HepG2 (cell line): ENCODE data around the gene ATOH8. TPM values are rescaled to one million over a fixed set of nuclear protein-coding genes. Genes with fewer than 3 reads are reported as not detected.

Experiments
- ATAC-seq: fragments of 200-7000 bp; cut with Tn5 transposase; 3 replicates; pipeline ENCODE4 v1.9.1; 2020; ENCODE audit warnings: mild to moderate bottlenecking, moderate library complexity
- BruUV-seq: library from RNA; stranded (reverse); fragments of 400-500 nt; replicated peaks from 2 replicates; lab custom pipeline; 2021; lab: Mats Ljungman, UMichigan
- CTCF ChIA-PET: fragments of 300-600 bp; formaldehyde crosslinking; extraction: SDS; loops from one replicate; lab custom pipeline; 2021; ENCODE audit warnings: low total read pairs, inconsistent platforms, low intra/inter-chr PET ratio; lab: Yijun Ruan, JAX
- POLR2A ChIA-PET: fragments of 350-600 bp; sonication (Branson Sonifier 250); formaldehyde crosslinking; loops from one replicate; lab custom pipeline; 2020; ENCODE audit warnings: antibody characterized with exemption, inconsistent platforms; lab: Yijun Ruan, JAX
- DNase-seq: peaks from one replicate; pipeline ENCODE4 v3.0.0-alpha.2; 2015; ENCODE audit warnings: low spot score
- FAIRE-seq: peaks from 3 replicates; lab custom pipeline; 2011; peaks lifted over from hg19 to GRCh38; lab: Jason Lieb, UNC
- H2AFZ ChIP-seq: one replicate; pipeline ENCODE4 v1.6.1; 2011; ENCODE audit warnings: low read length, inconsistent platforms
- H3K27ac ChIP-seq: fragments of 300-600 bp; 3 replicates; pipeline ENCODE4 v1.8.0; 2011; ENCODE audit warnings: mixed run types, mild to moderate bottlenecking, mixed read lengths, low read length, inconsistent platforms; ENCODE audit not compliant: insufficient read depth; ENCODE audit errors: extremely low read length
- H3K27me3 ChIP-seq, 2 experiments: fragments of 200-600 bp in 1 of 2; 2 replicates in 1 of 2; 3 replicates in 1 of 2; pipeline versions ENCODE4 v1.6.0 to v1.8.0; 2011; ENCODE audit warnings: low read length in 2 of 2, mild to moderate bottlenecking in 2 of 2, moderate library complexity in 2 of 2, inconsistent platforms in 1 of 2; ENCODE audit not compliant: insufficient read depth in 2 of 2, control insufficient read depth in 1 of 2
- H3K36me3 ChIP-seq, 2 experiments: fragments of 200-600 bp in 1 of 2; replicated peaks in 1 of 2; 2 replicates in 1 of 2; 3 replicates in 1 of 2; pipeline versions ENCODE4 v1.5.1 to v1.8.0; 2011; ENCODE audit warnings: low read length in 2 of 2, inconsistent platforms in 1 of 2; ENCODE audit not compliant: insufficient read depth in 2 of 2, control insufficient read depth in 1 of 2
- H3K4me1 ChIP-seq: 2 replicates; pipeline ENCODE4 v1.5.1; 2012; ENCODE audit warnings: low read length, inconsistent platforms; ENCODE audit not compliant: insufficient read depth
- H3K4me2 ChIP-seq: 2 replicates; pipeline ENCODE4 v1.6.0; 2011; ENCODE audit warnings: low read depth, low read length, inconsistent platforms
- H3K4me3 ChIP-seq, 3 experiments: fragments of 200-600 bp in 1 of 3; sonication (generic), shearing (Covaris generic) in 1 of 3; replicated peaks in 1 of 3; 2 replicates each; pipeline ENCODE4 v1.5.1; 2011 to 2016; ENCODE audit warnings: low read length in 3 of 3, inconsistent platforms in 2 of 3, low read depth in 2 of 3, mild to moderate bottlenecking in 2 of 3, control low read depth in 1 of 3, mixed read lengths in 1 of 3; ENCODE audit not compliant: insufficient read depth in 1 of 3
- H3K79me2 ChIP-seq: one replicate; pipeline ENCODE4 v1.6.1; 2011; ENCODE audit warnings: low read length, inconsistent platforms; ENCODE audit not compliant: insufficient read depth
- H3K9ac ChIP-seq: 2 replicates; pipeline ENCODE4 v1.6.0; 2011; ENCODE audit warnings: mild to moderate bottlenecking, low read depth, low read length, inconsistent platforms; ENCODE audit not compliant: insufficient read depth
- H3K9me3 ChIP-seq: 2 replicates; pipeline ENCODE4 v1.5.1; 2012; ENCODE audit warnings: mild to moderate bottlenecking, low read length
- H4K20me1 ChIP-seq: 2 replicates; pipeline ENCODE4 v1.6.0; 2011; ENCODE audit warnings: inconsistent platforms, mild to moderate bottlenecking, low read length, moderate library complexity; ENCODE audit not compliant: insufficient read depth
- E2F2 ChIP-seq: sonication (generic); formaldehyde crosslinking; IDR thresholded peaks from 2 replicates; pipeline ENCODE4 v1.4.0; 2020; ENCODE audit warnings: missing genetic modification reagents, borderline replicate concordance
- HOXA5 ChIP-seq: sonication (generic); formaldehyde crosslinking; IDR thresholded peaks from 2 replicates; pipeline ENCODE4 v1.4.0; 2020; ENCODE audit warnings: missing genetic modification reagents
- KDM3A ChIP-seq: IDR thresholded peaks from 2 replicates; pipeline ENCODE4 v1.6.1; 2018; ENCODE audit warnings: low read depth, missing compliant biosample characterization
- KDM5B ChIP-seq: sonication (generic); formaldehyde crosslinking; IDR thresholded peaks from 2 replicates; pipeline ENCODE4 v1.4.0; 2020; ENCODE audit warnings: missing genetic modification reagents, mild to moderate bottlenecking, borderline replicate concordance
- SALL1 ChIP-seq: sonication (generic); formaldehyde crosslinking; IDR thresholded peaks from 2 replicates; pipeline ENCODE4 v1.8.0; 2022; ENCODE audit warnings: mild to moderate bottlenecking, missing genetic modification reagents
- SNAPC4 ChIP-seq: sonication (generic); formaldehyde crosslinking; IDR thresholded peaks from 2 replicates; pipeline ENCODE4 v1.4.0; 2020; ENCODE audit warnings: mild to moderate bottlenecking, missing genetic modification reagents
- ZFP36L2 ChIP-seq: sonication (generic); formaldehyde crosslinking; IDR thresholded peaks from 2 replicates; pipeline ENCODE4 v1.4.0; 2020; ENCODE audit warnings: missing genetic modification reagents
- ZNF816 ChIP-seq: sonication (generic); formaldehyde crosslinking; IDR thresholded peaks from 2 replicates; pipeline ENCODE4 v1.8.0; 2022; ENCODE audit warnings: missing genetic modification reagents, mild to moderate bottlenecking, borderline replicate concordance
- WGBS: methylation state at CpG from one replicate; pipeline ENCODE4 v1.1.6; 2017; ENCODE audit warnings: low lambda C conversion rate; 5-methylcytosine and 5-hydroxymethylcytosine counted together
- in situ Hi-C: cut with HindIII; loops from 2 replicates; pipeline ENCODE4 v1.10.0; 2017; ENCODE audit warnings: low pct_unique_long_range_greater_than_20kb; ENCODE audit not compliant: extremely low pct_ligation_motif_present
- intact Hi-C: fragments of 100-400 bp; cut with micrococcal nuclease; formaldehyde crosslinking; loops from one replicate; pipeline ENCODE4 v1.10.0; 2022; ENCODE audit not compliant: unreplicated experiment
- polyA plus RNA-seq, 8 experiments: library from polyadenylated mRNA; depleted of rRNA in 3 of 8; stranded (reverse) in 7 of 8; unstranded in 1 of 8; fragments of >200 nt; fragmentation: Illumina TruSeq in 4 of 8; extraction: Trizol in 4 of 8; gene quantifications; 2 replicates each; pipeline versions ENCODE4 v1.2.1 to v1.2.3, GENCODE V29; 2011 to 2016; ENCODE audit warnings: low read depth in 4 of 8, missing spikeins in 1 of 8, mixed read lengths in 1 of 8; ENCODE audit not compliant: insufficient read depth in 1 of 8
- total RNA-seq, 5 experiments: library from RNA; depleted of rRNA; stranded (reverse); fragments of >200 nt; fragmentation: Illumina TruSeq; extraction: Trizol; gene quantifications; 2 replicates each; pipeline ENCODE4 v1.2.3, GENCODE V29; 2016; ENCODE audit warnings: low read depth in 1 of 5

Gene ATOH8
- total and polyA plus RNA-seq, 2 of the 13 experiments (the other 11 are each of a cell fraction or from before 2014, with no cell fraction given), result 0.13 to 0.61 TPM

- FAIRE-seq (no peak), ATAC-seq (peak; percentile 49), DNase-seq (no peak)
- H4K20me1 ChIP-seq, result no peaks in the 10 kb centered on the region
- no peaks in the 10 kb centered on the region for H3K79me2 ChIP-seq
- no peak for TF ChIP-seq E2F2
- 0 out of 2 replicates have a peak, but pooled peaks have one; percentile 20 for TF ChIP-seq SNAPC4 (CRISPR knock-in tag)
- no peak for TF ChIP-seq ZNF816 (CRISPR knock-in tag)
- no peak for TF ChIP-seq KDM5B (CRISPR knock-in tag)
- TF ChIP-seq ZFP36L2 (CRISPR knock-in tag), result no peak
- no peak for TF ChIP-seq KDM3A (CRISPR knock-in tag)
- 0 out of 2 replicates have a peak, but pooled peaks have one; percentile 12 for TF ChIP-seq HOXA5
- TF ChIP-seq SALL1 (CRISPR knock-in tag), result 0 out of 2 replicates have a peak, but pooled peaks have one; percentile 3
- POLR2A ChIA-PET, result no interaction called here
- peak overlapping the region; percentile 80 for H3K4me2 ChIP-seq
- WGBS, result 34% methylated on average over 18 of the region's 18 CpGs
- peaks cover 6% of the 10 kb centered on the region; the same call in 1 of the 2 replicates for H3K4me1 ChIP-seq
- H3K9me3 ChIP-seq, result no peaks in the 10 kb centered on the region
- no peaks in the 10 kb centered on the region for H3K36me3 ChIP-seq
- H3K4me3 ChIP-seq, result peak overlapping the region in 2 of 3 experiments; percentile 36 to 69; a peak in 4 of 6 replicates
- H2AFZ ChIP-seq, result peak overlapping the region; percentile 47
- peaks cover 3 to 8% of the 10 kb centered on the region in 2 experiments; a peak in 2 of 5 replicates for H3K27me3 ChIP-seq
- in situ Hi-C loops (loop anchor here (5.0 kb wide), 1 partner anchor 249 kb away; no protein-coding TSS in a partner anchor), intact Hi-C loops (loop anchor here (1.0 to 5.0 kb wide), 2 partner anchors 252 to 544 kb away; no protein-coding TSS in a partner anchor)
- CTCF ChIA-PET, result interaction anchor here (1.0 to 3.6 kb wide), 4 partner anchors 61 to 540 kb away, joined by 3 to 33 read pairs (median 6); partner anchors contain the start of gene ST3GAL5
- BruUV-seq, result no TSS peak
- no peak overlapping the region for H3K27ac ChIP-seq
- H3K9ac ChIP-seq, result peak overlapping the region; percentile 35; the same call in 1 of the 2 replicates
Observed at GRCh38 chr2:85827879-85828569, 74.2 kb downstream of the ATOH8 start.
